ENCODE measurements around the gene ABCA12.

- TF ChIP-seq CTCF (IDR thresholded peaks at IDR 0.05; ENCODE audit: insufficient read depth, low read length) (no peak), REST (IDR thresholded peaks at IDR 0.05; ENCODE audit: insufficient replicate concordance, low read depth) (no peak), POLR2AphosphoS5 (IDR thresholded peaks at IDR 0.05; ENCODE audit: low read depth) (no peak), GABPA (IDR thresholded peaks at IDR 0.05; ENCODE audit: low read depth) (no peak)
Observed at GRCh38 chr2:215138479-215138878, at the start of gene ABCA12.
